Mucosa of gallbladder (tissue), 1 donor: ENCODE data around the gene PRKCB. TPM values are rescaled to one million over a fixed set of nuclear protein-coding genes. Genes with fewer than 3 reads are reported as not detected.

Experiments
- DNase-seq: peaks from one replicate; pipeline ENCODE4 v3.0.0-alpha.2; 2020; ENCODE audit warnings: low spot score
- total RNA-seq: library from RNA; stranded (reverse); gene quantifications from one replicate; pipeline ENCODE4 v1.2.1, GENCODE V29; 2021
- donor health status: DM: no; HTN: no; CAD: no.

The PRKCB gene
- total RNA-seq, 1 donor from 2014 or later = 9.6 TPM

DNA sequence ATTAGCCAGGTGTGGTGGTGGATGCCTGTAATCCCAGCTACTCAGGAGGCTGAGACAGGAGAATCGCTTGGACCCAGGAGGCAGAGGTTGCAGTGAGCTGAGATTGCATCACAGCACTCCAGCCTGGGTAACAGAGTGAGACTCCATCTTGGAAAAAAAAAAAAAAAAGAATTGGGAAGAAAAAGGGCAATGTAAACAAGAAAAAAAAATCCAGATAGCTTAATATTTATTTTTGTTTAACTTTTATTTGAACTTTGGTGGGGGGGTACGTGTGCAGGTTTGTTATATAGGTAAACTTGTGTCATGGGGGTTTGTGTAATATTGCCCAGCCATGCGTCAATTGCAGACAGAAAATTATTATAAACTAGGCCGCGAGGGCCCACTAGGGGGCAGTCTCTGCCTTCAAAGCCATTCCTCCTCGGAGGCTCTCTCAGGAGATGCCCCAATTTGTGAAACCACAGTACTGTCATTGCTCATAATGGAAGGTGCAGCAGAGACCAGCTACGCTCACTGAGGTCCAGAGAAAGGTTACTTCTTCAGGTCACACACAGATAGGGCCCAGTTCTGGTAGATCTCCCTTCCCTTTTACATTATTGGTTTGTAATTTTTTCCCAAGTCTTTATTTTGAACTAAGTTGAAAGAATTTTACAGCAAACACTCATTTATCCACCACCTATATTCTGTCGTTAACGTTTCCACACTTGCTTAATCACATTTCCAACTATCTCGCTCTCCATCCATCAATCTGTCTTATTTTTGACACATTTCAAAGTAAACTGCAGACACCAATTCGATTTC lies 206.2 kb downstream of the PRKCB start:
- DNase-seq = peak; percentile 65

DNA sequence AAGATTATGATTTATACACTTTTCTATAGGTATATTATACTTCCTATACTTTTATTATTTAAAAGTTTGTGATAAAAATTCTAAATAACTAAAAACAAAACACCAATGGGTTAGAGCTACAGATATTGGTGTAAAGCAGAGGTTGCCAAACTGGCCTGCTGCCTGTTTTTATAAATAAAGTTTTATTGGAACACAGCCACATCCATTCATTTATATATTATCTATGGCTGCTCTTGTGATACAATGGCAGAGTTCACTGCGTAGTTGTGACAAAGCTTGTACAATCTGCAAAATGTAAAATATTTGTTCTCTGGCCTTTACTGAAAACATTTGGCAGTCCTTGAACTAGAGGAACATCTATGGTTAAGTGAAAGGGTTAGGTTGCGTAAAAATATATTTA lies 208.7 kb downstream of the PRKCB start:
- no peak for DNase-seq

GRCh38 chr16:24045641-24046040 lies 209.9 kb downstream of the PRKCB start:
- DNase-seq = no peak

DNA sequence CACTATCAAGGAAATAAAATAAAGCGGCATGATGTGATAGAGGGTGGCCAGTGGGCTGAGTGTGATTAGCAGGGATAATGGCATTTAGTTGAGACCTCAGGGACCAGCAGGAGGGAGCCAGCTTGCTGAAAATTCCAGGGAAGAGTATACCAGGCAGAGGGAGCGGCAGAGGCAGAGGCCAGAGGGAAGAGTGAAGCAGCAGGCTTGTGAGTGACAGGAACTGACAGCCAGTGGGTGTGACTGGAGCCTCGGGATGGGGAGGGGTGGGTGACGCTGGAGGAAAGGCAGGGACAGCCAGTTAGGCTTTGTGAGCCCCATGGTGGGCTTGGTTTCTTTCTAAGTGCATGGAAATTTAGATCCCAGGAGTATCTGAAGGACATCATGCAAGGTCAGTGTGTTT lies 210.7 kb downstream of the PRKCB start:
- no peak for DNase-seq

- no peak for DNase-seq
Measured at GRCh38 chr16:24049113-24049512, 213.3 kb downstream of the PRKCB start.

- no peak for DNase-seq
Measured at GRCh38 chr16:24051125-24051524, 215.3 kb downstream of the PRKCB start.

GRCh38 chr16:24052329-24053098 lies 216.7 kb downstream of the PRKCB start:
- DNase-seq = no peak

DNA sequence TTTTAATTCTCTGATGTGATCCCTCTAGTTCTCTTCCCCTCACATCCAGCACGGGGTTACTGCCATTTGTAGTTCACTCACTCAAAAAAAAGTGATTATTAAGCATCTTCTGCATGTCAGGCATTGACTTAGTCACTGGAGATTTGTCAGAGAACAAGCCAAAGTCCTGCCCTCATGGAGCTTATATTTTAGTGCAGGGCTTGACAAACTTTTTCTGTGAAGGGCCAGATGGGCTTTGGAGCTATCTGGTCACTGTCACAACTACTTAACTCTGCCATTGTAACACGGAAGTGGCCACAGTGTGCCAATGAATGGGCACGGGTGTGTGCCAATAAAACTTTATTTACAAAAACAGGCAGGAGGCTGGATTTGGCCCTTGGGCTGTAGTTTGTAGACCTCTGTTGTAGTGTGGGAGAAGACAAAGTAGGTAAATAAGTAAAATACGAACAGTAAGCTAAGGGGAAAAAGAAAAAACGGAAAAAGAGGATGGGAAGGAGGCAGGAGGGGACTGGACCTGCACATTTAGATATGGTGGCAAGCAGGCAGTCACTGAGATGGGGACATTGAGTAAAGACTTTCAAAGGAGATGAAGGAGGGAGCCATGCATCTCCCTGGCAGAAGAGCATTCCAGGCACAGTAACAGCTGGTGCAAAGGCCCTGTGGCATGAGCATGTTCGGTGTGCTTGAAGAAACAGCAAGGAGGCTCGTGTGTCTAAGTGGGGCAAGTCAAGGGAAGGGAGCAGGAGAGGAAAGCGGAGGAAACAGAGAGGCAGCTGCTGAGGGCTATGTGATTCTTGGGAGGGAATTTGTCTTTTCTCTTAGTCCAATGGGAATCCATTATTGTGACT lies 217.5 kb downstream of the PRKCB start:
- DNase-seq = no peak

DNA sequence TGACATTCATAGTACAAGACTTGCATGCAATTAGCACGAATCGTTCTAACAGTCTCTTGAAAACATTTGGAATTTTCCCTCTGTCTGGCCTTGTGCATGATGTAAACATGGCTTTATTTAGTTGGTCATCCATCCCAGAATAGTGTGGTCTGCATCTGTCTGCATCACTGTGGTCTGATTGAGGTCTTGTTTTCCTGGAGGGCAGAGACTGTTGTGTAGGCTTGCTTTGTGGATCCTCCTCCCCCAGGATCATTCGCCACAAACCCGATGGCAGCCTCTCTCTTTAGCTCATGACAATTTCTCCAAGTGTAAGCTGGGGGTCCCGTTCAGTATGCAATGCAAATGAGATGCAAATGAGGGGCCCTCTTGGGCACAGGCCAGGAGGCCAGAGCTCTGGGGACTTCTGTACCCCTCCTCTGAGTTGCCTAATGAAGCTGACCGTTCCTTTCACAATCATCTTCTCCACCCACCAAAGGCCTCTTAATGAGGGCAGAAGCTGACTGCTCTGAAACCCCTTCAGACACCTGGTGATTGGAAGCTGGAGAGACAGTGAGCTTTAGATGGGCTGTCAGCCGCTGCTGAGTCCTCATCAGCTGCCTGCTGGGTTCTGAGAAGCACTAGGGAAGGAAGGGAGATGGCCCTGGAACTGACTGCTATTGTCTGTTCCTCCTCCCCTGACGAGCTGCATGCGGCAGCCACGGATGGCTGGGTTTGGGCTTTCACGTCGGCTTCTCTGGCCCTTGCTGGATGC lies 219.1 kb downstream of the PRKCB start:
- no peak for DNase-seq

GRCh38 chr16:24062270-24062817 lies 226.6 kb downstream of the PRKCB start:
- no peak for DNase-seq

DNA sequence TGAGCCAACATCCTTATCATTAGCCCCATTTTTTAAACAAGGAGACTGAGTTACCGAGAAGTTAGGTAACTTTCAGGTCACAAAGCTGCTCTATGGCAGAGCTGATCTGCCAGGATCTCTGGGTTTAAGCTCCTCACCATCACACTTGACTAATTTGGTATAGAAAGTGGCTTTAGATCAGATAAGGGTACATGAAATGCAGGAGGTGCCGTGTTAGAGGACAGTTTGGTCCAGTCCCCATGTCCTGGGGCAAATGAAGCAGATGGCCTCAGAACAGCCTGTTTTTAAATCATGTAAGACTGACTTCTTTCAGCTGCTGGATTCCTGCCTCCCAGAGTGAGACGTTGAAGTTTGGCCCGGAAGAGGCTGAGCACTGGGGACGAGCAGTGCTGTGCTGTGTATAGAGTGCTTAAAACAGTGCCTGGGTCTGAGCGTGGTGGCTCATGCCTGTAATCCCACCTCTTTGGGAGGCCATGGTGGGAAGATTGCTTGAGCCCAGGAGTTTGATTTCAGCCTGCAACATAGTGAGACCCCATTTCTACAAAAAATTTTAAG lies 233.3 kb downstream of the PRKCB start:
- no peak for DNase-seq

- DNase-seq = no peak
Measured at GRCh38 chr16:24070851-24071250, 235.1 kb downstream of the PRKCB start.

- no peak for DNase-seq
Measured at GRCh38 chr16:24071666-24072360, 236.0 kb downstream of the PRKCB start.

DNA sequence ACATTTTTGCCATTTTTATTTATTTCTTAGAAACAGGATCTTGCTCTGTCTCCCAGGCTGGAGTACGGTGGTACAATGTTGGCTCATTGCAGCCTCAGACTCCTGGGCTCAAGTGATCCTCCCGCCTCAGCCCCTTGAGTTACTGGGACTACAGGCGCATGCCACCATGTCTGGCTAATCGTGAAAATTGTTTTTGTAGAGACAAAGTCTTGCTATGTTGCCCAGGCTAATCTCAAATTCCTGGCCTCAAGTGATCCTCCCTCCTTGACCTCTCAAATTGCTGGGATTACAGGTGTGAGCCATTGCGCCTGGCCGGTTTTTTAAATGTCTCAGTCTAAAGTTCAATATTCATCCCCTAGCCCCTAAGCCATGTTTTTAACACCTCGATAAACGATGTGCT lies 237.5 kb downstream of the PRKCB start:
- no peak for DNase-seq

DNA sequence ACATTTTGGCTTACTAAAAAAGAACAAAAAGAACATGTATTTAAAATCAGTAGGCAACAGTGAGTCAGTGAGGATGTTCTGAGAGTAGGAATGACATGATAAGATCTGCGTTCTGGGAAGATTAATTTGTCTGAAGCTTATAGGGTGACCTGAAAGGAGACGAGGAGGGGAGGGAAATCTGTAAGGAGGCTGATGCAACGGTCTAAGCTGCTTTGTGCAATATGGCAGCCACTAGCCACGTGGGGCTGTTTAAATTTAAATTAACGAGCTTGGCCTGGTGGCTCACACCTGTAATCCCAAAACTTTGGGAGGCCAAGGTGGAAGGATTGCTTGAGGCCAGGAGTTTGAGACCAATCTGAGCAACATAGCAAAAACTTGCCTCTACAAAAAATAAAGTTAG lies 238.8 kb downstream of the PRKCB start:
- DNase-seq = no peak

DNA sequence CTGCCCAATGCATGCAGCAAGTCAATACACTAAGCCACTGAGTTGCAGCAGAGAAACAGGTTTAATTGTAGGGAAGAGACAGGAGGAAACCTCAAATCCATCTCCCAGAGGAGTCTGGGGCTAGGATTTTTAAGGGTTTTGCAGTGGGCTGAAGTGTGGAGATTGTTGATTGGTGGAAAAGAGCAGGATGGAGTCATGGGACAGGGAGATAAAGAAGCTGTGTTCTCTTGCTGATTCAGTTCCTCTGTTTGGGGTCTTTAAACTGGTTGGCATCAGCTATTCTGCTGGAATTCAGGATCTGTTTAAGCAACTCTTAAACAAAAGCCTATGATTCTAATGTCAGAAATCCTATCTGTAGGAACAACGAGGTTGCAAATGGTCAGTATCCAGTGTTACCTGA lies 239.5 kb downstream of the PRKCB start:
- no peak for DNase-seq

- no peak for DNase-seq
Measured at GRCh38 chr16:24075931-24076716, 240.3 kb downstream of the PRKCB start.

GRCh38 chr16:24077292-24077691 lies 241.5 kb downstream of the PRKCB start:
- DNase-seq = no peak

DNA sequence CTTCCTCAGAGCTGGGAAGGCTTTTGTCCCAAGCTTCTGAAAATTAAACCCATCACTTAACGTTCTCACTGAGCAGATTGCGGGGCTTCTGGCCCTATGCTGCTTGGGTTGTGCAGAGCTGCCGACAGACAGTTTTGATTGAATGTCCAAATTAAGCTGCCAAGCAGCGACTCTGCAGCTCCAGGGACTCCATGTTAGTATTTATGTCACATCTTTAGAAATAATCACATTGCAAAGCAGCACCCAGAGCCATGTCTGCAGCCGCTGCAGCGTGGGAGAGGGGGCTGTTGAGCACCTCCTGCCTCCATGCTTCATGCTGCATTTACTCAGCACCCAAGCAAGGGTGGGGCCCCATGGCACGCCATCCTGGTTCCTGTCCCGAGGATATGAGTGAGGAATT lies 242.2 kb downstream of the PRKCB start:
- no peak for DNase-seq

DNA sequence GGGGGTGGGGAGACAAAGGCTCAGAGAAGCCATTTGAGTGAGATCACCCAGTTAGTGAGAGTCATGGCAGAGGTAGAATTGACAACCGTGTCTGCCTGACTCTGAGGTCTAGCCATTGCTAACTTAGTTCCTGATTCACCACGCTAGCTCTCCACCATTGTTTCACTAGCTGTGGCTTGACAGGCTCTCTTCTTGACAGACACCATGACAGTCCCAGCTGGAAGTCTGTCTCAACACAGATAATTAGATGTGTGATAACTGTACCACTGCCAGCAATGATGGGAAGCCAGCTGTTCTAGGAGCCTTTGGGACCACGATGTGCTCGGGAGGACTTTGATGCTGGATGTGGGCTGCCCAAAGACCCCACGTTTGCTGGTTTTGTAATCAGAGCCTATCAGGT lies 249.9 kb downstream of the PRKCB start:
- no peak for DNase-seq
